HG03064 (cell line): ENCODE data around the gene ZBTB26.

Experiments used
- ATAC-seq: cut with Tn5 transposase; IDR thresholded peaks from one replicate; pipeline ENCODE4 v1.9.1; 2021; ENCODE audit warnings: low read depth; ENCODE audit not compliant: unreplicated experiment

Gene ZBTB26, protein sequence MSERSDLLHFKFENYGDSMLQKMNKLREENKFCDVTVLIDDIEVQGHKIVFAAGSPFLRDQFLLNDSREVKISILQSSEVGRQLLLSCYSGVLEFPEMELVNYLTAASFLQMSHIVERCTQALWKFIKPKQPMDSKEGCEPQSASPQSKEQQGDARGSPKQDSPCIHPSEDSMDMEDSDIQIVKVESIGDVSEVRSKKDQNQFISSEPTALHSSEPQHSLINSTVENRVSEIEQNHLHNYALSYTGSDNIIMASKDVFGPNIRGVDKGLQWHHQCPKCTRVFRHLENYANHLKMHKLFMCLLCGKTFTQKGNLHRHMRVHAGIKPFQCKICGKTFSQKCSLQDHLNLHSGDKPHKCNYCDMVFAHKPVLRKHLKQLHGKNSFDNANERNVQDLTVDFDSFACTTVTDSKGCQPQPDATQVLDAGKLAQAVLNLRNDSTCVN

DNA sequence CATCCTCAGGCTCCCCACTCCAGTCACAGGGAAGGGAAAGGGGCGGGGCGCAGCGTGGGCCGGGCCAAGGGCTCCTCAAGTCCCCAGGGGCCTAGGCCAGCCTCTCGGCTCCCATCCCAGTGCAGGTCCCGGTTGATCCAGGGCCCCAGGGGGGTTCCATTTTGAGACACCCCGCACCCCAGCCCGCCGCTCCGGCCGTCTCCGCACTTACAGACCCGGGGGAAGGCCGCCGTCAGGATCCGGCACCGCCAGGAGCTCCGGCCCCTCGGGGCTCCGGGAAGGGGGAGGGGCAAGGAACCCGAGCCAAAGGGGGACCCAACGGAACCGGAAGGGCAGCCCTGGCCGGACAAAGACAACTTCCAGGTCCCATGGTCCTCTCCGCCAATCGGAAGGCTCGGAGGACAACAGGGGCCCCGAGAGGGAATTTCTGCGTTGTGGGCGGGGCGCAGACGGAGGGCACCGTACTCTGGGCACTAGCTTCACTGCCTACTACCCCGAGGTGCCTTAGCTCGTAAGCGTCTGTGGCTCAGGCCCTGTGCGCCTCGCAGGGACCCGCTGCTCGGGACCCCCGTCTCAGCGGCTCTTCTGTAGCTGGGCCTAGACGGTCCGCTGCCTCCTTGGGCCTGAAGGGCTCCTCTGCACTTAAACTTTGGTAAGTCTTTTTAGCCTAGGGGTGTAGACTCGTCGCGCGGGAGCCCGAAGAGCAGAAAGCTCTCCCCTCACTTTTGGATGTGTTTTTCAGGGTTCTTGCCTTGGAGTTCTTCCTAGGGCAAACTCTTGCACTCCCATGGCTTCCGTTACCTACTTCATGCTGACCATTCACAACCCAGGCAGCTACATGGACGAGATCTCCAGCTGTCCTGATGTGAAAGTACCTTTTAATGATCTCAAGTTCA, at the start of gene ZBTB26:
Gene ZBTB26, minus strand, starts transcription at position 287 of the 896 bp plus-strand sequence. CDS start 11,578 bp downstream, outside the sequence.
- ATAC-seq = peak; percentile 89

GRCh38 chr9:122978601-122979000, 47.3 kb upstream of the ZBTB26 start:
- no peak for ATAC-seq

DNA sequence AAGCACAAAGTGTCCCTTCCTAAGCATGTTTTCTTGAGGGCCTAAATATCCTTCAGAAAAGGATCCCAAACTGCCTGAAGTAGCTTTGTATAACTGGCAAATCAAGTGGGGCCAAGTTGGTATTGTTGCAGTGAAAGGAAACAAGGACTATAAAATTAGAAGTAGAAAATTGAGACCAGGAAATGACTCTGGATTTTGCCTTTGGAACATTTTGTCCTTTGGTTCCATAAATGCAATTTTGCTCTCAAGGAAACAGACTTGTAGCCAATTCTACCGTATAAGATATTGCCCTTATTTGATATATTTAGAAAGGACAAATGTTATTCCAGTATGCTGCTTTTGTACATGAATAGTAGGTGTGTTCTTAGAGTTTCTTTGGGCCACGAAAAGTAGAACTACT, 43.9 kb upstream of the ZBTB26 start:
- ATAC-seq = no peak

- no peak for ATAC-seq
These were observed 29.8 kb upstream of the ZBTB26 start for GRCh38 chr9:122961139-122961538.

- ATAC-seq = no peak
These were observed 24.6 kb upstream of the ZBTB26 start for GRCh38 chr9:122955961-122956360.

GRCh38 chr9:122954253-122954691, 23.0 kb upstream of the ZBTB26 start:
- ATAC-seq = no peak

GRCh38 chr9:122951056-122951455, 19.7 kb upstream of the ZBTB26 start:
- no peak for ATAC-seq

DNA sequence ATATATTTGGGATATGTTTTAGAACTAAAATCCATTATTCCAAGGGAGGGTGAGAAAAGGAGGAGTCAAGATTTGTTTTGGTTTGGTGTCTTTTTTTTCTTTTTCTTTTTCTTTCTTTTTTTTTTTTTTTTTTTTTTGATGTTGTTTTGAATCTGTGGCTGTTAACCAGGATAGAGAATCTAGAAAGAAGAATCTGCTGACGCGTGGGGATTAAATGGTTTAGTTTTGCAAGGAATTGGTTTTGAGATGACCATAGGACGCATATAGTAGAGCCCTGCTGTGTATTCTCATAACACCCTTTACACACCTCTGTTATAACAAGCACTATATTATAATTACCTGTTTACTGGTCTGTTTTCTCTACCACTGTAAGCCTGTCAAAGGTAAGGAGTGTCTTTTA, 19.0 kb upstream of the ZBTB26 start:
- no peak for ATAC-seq

DNA sequence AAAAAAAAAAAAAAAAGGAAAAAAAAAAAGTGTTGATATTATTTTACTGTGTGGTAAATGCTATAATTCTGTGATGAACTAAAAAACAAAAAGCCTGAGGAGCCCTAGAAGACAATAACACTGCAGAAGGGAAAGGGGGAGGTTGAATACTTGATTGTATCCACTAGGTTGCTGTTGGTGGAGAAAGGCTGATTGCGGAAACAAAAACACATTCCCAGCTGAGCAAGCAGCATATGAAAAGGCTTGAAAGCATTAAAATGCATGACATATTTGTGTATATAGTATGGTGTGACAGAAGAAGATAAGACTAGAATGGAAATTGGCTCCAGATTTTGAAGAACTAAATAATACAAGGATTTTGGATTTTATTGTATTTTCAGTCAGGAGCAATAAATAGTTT, 18.4 kb upstream of the ZBTB26 start:
- no peak for ATAC-seq

GRCh38 chr9:122948313-122948712, 17.0 kb upstream of the ZBTB26 start:
- ATAC-seq = no peak

DNA sequence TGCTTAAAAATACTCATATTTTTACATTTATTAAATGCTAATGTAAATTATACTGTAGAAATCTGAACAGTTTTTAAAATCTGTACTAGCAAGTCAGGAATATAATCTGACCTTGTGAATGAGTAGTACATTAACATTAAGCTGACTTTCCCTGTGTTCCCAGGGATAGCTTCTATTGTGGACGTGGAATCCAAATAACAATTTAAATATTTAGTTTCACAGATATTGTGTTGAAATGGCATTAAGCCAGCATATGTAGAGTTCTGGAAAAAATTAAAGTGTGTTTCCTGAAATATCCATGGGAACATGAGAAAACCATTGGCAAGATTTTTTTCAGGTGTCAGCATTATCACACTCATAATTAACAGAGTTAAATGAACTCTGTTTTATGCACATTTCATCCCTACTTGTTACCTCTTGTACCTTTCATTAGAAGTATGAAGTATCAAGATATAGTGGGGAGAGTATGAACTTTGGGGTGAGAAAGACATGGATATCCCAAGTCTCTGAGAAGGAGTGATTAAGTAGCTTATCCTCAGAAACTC, 15.2 kb upstream of the ZBTB26 start:
- no peak for ATAC-seq

DNA sequence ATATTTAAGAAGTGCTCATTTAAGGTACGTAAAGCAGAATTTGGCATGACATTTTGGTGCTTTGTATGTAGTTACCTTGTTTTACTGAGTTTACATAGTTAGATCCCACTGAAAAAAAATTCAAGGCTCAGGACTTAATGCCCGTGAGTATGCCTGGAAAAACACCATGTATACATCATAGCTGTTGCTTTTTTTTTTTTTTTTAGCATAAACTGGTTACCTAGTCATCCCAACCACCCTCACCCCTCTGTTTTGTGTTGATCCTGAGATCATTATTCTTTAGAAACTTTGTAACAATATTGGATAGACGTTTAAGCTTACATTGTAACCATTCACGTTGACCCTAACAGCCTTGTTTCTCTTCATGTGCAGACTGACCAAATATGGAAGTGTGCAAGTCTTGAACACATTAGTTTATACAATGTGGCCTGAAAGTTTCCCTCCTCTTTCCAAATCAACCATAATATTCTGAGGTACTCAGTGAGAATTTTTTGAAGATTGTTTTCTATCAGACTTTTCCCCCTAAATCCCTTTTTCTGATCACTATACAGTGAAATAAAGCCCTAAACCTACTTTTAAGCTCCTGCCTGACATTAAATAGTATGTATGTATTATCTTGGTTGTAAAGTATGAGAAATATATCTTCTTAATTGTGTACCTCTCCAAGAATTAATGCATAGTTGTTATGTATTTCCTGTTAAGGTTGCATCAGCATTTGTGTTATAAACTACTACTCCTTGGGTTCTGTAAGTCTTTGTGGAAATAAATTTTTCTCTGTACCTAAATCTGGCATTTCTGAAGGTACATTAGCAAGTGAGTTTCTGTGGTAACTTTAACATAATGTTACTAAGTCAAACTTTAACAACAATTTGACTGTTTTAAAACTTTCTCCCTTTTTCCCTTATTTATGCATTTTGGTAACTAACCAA, 13.9 kb upstream of the ZBTB26 start:
- ATAC-seq = no peak

DNA sequence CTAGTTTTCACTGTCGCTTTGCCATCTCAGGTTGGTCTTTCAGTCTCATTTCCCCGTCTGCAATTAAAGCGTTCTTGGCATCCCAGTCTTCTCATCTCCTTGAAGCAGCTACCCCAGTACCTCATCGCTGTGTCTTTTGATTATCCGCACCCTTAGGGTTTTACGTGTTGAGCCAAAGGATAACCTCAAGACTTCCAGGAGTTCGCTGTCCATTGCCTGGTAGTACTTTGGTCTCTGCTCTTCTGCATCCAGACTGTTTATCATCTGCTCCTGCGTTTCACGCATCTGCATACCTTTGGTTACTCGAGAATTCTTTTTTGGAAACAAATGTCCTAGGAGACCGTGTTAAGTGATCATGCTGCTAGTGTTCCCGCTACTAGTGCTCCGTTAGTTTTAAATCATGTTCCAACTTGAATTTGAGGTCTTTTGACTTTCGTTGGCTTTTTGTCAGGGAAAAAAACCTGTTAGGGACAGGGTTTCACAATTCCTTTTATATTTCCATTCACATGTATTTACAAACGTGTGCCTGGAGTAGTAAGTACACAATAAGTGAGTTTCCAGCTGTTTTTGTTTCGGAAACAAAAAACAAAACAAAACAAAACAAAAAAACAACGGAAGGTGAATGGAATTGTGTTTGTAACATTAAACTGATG, 10.4 kb upstream of the ZBTB26 start:
- ATAC-seq = no peak

DNA sequence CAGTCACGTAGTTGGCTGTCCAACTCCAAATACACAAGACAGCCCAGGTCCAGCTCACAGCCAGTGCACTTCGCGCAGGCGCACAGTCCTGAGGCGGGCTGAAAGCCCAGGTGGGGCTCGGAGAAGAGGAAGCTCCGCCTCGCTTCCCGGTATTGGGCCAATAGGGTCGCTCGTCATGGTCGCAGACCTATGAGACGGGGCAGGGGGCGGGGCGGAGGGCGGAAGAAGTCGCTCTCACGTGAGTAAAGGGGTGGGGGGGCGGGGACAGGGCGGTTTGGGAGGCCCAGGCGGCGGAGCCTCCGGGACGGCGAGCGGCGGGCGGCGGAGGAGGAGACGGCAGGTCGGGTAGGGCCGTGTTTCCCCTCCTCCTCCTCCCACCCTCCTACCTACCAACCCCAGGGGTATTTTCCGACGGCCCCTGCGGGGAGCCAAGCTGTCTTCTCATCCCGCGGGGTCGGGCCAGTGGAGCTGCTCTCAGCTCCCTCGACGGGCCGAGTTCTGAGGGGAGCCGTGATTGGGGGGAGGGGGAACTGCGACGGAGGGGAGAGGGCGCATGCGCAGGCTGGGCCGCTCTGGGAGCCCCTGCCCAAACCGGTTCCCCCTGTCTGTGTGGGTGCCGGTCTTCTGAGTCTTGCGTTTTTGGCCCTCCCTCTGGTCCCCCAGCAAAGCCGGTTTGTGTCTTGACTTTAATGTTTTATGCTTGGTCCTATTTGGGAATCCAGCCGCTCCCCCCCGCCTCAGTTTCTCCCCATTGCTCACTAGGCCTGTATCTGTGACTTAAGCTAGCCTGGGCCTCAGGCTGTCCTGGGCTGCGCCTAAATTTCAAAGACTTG, 9.7 kb upstream of the ZBTB26 start, which contains the start of gene RABGAP1:
Gene RABGAP1, plus strand, starts transcription at position 272 of the 833 bp plus-strand sequence. CDS start 16,040 bp downstream, outside the sequence.
- ATAC-seq = peak; percentile 92

DNA sequence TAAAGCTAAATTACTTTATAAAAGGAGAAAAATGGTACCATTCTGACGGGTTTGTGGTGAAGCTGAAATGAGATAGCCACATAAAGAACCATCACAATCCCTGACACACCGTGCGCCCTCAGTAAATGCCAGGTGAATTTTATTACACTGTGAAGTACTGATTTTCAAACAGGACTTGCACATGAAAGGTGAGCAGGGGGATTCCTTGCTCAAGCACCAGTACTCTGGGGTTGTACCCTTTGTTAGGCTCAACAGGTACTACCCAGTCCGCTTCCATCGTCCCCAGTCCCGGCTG, 9.1 kb upstream of the ZBTB26 start:
- ATAC-seq = no peak

DNA sequence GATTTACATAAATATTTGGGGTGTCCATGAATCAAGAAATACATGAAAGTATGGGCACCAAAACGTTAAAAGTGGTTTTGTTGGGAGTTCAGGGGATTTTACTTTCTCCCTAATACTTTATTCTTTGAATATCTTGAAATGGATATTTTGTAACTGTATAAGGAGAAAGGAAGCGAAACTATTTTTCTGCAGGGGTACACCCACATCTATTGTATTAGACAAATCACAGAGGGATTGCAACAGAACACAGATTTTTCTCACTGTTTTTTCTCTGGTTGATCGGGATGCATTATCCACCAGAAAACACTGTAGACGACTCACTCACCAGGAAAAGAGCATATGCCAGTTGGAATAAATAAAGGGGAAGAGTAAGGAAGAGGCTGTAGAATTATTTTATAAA, 8.3 kb upstream of the ZBTB26 start:
- ATAC-seq = no peak

GRCh38 chr9:122936883-122937282, 5.6 kb upstream of the ZBTB26 start:
- ATAC-seq = no peak

GRCh38 chr9:122936464-122936863, 5.2 kb upstream of the ZBTB26 start:
- ATAC-seq = no peak
